Heart left ventricle (tissue), 16 donors: Measurements from ENCODE around the gene PHLDA2. TPM values are rescaled to one million over a fixed set of nuclear protein-coding genes. Genes with fewer than 3 reads are reported as not detected.

ENCODE experiments used
- ATAC-seq, 4 donors: fragments of 200-7000 bp; cut with Tn5 transposase; one replicate each; pipeline ENCODE4 v1.9.1; 2020 to 2022; ENCODE audit warnings: moderate library complexity in 4 of 4, mild to moderate bottlenecking in 3 of 4, moderate number of reproducible peaks in 1 of 4
- DNase-seq, 5 donors: peaks; one replicate each; pipeline ENCODE4 v3.0.0-alpha.2; 2020
- H3K27ac ChIP-seq, 12 donors: fragments of 200-600 bp; sonication (generic) in 4 of 12; one replicate each; pipeline versions ENCODE4 v1.5.0 to v1.8.0; 2016 to 2022; ENCODE audit warnings: mild to moderate bottlenecking in 2 of 12
- H3K27me3 ChIP-seq, 9 donors: fragments of 200-600 bp; sonication (generic) in 2 of 9; one replicate each; pipeline versions ENCODE4 v1.5.1 to v1.8.0; 2016 to 2022; ENCODE audit warnings: mild to moderate bottlenecking in 3 of 9
- H3K36me3 ChIP-seq, 9 donors: fragments of 200-600 bp; sonication (generic) in 2 of 9; one replicate each; pipeline versions ENCODE4 v1.5.0 to v1.8.0; 2018 to 2022; ENCODE audit warnings: mild to moderate bottlenecking in 2 of 9
- H3K4me1 ChIP-seq, 12 donors: fragments of 200-600 bp; sonication (generic) in 4 of 12; one replicate each; pipeline versions ENCODE4 v1.5.0 to v1.8.0; 2016 to 2022; ENCODE audit warnings: mild to moderate bottlenecking in 3 of 12
- H3K4me3 ChIP-seq, 12 donors: fragments of 200-600 bp; sonication (generic) in 4 of 12; one replicate each; pipeline versions ENCODE4 v1.5.0 to v1.8.0; 2017 to 2022; ENCODE audit warnings: mild to moderate bottlenecking in 9 of 12, moderate library complexity in 4 of 12
- H3K9me3 ChIP-seq, 12 donors: fragments of 200-600 bp; sonication (generic) in 4 of 12; one replicate each; pipeline versions ENCODE4 v1.5.0 to v1.8.0; 2016 to 2022; ENCODE audit warnings: mild to moderate bottlenecking in 1 of 12
- POLR2A ChIP-seq, 2 donors: fragments of 450-650 bp; IDR thresholded peaks; one replicate each; pipeline ENCODE4 v1.6.1; 2017; ENCODE audit warnings: antibody characterized with exemption in 2 of 2, mild to moderate bottlenecking in 2 of 2, moderate library complexity in 2 of 2
- WGBS, 4 donors: extraction: QIAGEN DNeasy Blood & Tissue Kit in 2 of 4; methylation state at CpG; one replicate each; pipeline versions ENCODE4 v1.1.5 to v1.1.7; 2013 to 2018; 5-methylcytosine and 5-hydroxymethylcytosine counted together
- intact Hi-C, 10 donors: fragments of 100-400 bp; cut with DNase I; formaldehyde crosslinking; loops; one replicate each; pipeline versions ENCODE4 v1.11.1 to v1.14.2; 2022
- polyA plus RNA-seq, 2 donors: library from polyadenylated mRNA; stranded (reverse); fragments of 200-250 nt; gene quantifications; one replicate each; pipeline ENCODE4 v1.2.3, GENCODE V29; 2013
- total RNA-seq, 9 donors: library from RNA; depleted of rRNA in 2 of 9; stranded (reverse); fragments of >200 nt in 2 of 9; fragmentation: NEBNext Ultra II Directional in 3 of 9; extraction: Animal tissue kit (Norgen Biotek cat#: 25700) in 3 of 9; gene quantifications; one replicate each; pipeline versions ENCODE4 v1.1.0 to v1.2.4, GENCODE V29; 2016 to 2023
- TF ChIP-seq, protein P1 (sequence below), 12 donors: fragments of 200-600 bp; sonication (generic) in 4 of 12; IDR thresholded peaks; one replicate each; pipeline versions ENCODE4 v1.5.0 to v1.8.0; 2018 to 2022; ENCODE audit warnings: antibody characterized with exemption in 12 of 12, mild to moderate bottlenecking in 5 of 12
- donor health status: ischemic (EF 13 %, LVEDD 7.1; RV severe dilation, severe dysfunction).
- donor health status: healthy with polysubstance abuse.
- donor health status: DM: no; HTN: yes; CAD: no.
- donor health status: DM: no; HTN: no; CAD: no.
- donor health status: ischemic (EF 25% LVEDD 6.9; RV normal size, moderate dysfunction).
- donor health status: ischemic (EF 25% LVEDD 5.7; RV mildly dilated, moderate dysfunction).
- donor health status: healthy.
- donor health status: DM: yes; HTN: yes; CAD: no.
- donor health status: ischemic (EF 35%, LVEDD 5.7; RV mildly dilated, moderate dysfunction).
- donor health status: nonischemic (EF 11% LVEDD 7.7; RV severe dilation, severe dysfunction).
- donor health status: DM: yes; HTN: yes; CAD: no.
- donor health status: PGD.
- donor health status: ischemic (EF 29% LVEDD 5.4; RV normal size, mild dysfunction).
- donor health status: nonischemic (EF 23%, LVEDD 6.1; RV moderate dilation, normal function).

PHLDA2 gene
- total and polyA plus RNA-seq, 11 donors: 0.40 to 9.2 (median 1.0) TPM; not detected in 2

GRCh38 chr11:2914455-2915195 is 14.6 kb downstream of the PHLDA2 start:
- TF ChIP-seq, protein P1, sequence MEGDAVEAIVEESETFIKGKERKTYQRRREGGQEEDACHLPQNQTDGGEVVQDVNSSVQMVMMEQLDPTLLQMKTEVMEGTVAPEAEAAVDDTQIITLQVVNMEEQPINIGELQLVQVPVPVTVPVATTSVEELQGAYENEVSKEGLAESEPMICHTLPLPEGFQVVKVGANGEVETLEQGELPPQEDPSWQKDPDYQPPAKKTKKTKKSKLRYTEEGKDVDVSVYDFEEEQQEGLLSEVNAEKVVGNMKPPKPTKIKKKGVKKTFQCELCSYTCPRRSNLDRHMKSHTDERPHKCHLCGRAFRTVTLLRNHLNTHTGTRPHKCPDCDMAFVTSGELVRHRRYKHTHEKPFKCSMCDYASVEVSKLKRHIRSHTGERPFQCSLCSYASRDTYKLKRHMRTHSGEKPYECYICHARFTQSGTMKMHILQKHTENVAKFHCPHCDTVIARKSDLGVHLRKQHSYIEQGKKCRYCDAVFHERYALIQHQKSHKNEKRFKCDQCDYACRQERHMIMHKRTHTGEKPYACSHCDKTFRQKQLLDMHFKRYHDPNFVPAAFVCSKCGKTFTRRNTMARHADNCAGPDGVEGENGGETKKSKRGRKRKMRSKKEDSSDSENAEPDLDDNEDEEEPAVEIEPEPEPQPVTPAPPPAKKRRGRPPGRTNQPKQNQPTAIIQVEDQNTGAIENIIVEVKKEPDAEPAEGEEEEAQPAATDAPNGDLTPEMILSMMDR (IDR thresholded peaks at IDR 0.05): no peak
- TF ChIP-seq POLR2A (IDR thresholded peaks at IDR 0.05): no peak
- intact Hi-C loops: no loop called here
- Histone ChIP-seq H3K9me3 (no peaks in the 10 kb centered on the region), H3K36me3 (no peaks in the 10 kb centered on the region), H3K4me3 (peak overlapping the region in 5 of 12 donors; percentile 2 to 29 (median 27)), H3K27me3 (peaks cover 0 to 3% (median 0%) of the 10 kb centered on the region in 9 donors), H3K27ac (peak overlapping the region; percentile 43 to 81 (median 72)), H3K4me1 (peaks cover 0 to 47% (median 9%) of the 10 kb centered on the region in 12 donors)
- ATAC-seq: peak; percentile 56 to 85 (median 68)
- peak; percentile 80 to 90 (median 86) for DNase-seq
- 41 to 71% (median 47%) methylated on average over 7 to 18 of the region's 18 CpGs for WGBS, 4 donors

DNA sequence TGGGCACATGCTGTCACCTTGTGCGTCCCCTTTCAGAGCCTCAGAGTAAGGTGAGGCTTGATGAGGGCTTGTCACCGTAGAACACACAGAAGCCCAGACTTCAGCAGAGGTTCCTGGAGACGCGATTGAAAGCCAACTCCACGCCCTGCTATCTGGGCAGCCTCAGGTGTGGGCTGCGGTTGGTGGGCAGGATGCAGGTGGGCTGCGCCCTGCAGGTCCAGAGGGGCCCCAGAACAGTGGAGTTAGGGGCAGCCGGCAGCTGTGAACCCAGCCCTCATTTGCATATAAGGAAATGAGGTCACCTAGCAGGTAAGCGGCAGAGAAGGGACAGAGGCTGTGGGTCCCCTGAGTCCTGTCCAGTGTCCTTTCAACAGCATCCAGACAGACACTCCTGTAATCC is 15.4 kb downstream of the PHLDA2 start:
- no peaks in the 10 kb centered on the region for H3K9me3 ChIP-seq
- intact Hi-C loops: no loop called here
- H3K4me1 ChIP-seq: peaks cover 0 to 53% (median 12%) of the 10 kb centered on the region in 12 donors
- H3K27me3 ChIP-seq: peaks cover 0 to 11% (median 0%) of the 10 kb centered on the region in 9 donors
- TF ChIP-seq, protein P1 (IDR thresholded peaks at IDR 0.05): no peak
- no peak for TF ChIP-seq POLR2A (IDR thresholded peaks at IDR 0.05)
- H3K27ac ChIP-seq: peak overlapping the region in 6 of 12 donors; percentile 54 to 81 (median 72)
- 58 to 73% (median 64%) methylated on average over 8 to 9 of the region's 9 CpGs for WGBS, 4 donors
- DNase-seq (no peak), ATAC-seq (peak in 1 of 4 donors; percentile 1)
- H3K4me3 ChIP-seq: no peak overlapping the region
- H3K36me3 ChIP-seq: no peaks in the 10 kb centered on the region

GRCh38 chr11:2913019-2913431 is 16.2 kb downstream of the PHLDA2 start:
- DNase-seq (no peak), ATAC-seq (no peak)
- Histone ChIP-seq H3K9me3 (no peaks in the 10 kb centered on the region), H3K27ac (no peak overlapping the region), H3K4me3 (no peak overlapping the region), H3K4me1 (peaks cover 0 to 53% (median 12%) of the 10 kb centered on the region in 12 donors), H3K36me3 (no peaks in the 10 kb centered on the region), H3K27me3 (peaks cover 0 to 12% (median 0%) of the 10 kb centered on the region in 9 donors)
- intact Hi-C loops: no loop called here
- no peak for TF ChIP-seq POLR2A (IDR thresholded peaks at IDR 0.05)
- TF ChIP-seq, protein P1 (IDR thresholded peaks at IDR 0.05): no peak
- 82 to 83% (median 83%) methylated on average over 5 to 13 of the region's 13 CpGs for WGBS, 4 donors

- no peak overlapping the region for H3K4me3 ChIP-seq
- TF ChIP-seq, protein P1 (IDR thresholded peaks at IDR 0.05): no peak
- H3K27me3 ChIP-seq: peaks cover 0 to 12% (median 0%) of the 10 kb centered on the region in 9 donors
- H3K36me3 ChIP-seq: no peaks in the 10 kb centered on the region
- H3K27ac ChIP-seq: no peak overlapping the region
- DNase-seq (no peak), ATAC-seq (peak in 2 of 4 donors; percentile 0 to 30)
- no peaks in the 10 kb centered on the region for H3K9me3 ChIP-seq
- 78 to 83% (median 79%) methylated on average over 4 to 5 of the region's 5 CpGs for WGBS, 4 donors
- peaks cover 0 to 53% (median 12%) of the 10 kb centered on the region in 12 donors for H3K4me1 ChIP-seq
- intact Hi-C loops: no loop called here
Measured at GRCh38 chr11:2912498-2912897, 16.7 kb downstream of the PHLDA2 start.
